Immature natural killer cell (primary cell): ENCODE data around the gene SENP1. TPM values are rescaled to one million over a fixed set of nuclear protein-coding genes. Genes with fewer than 3 reads are reported as not detected.

Experiments
- DNase-seq, 3 donors: peaks; one replicate each; pipeline ENCODE4 v3.0.0; 2022; ENCODE audit warnings: mixed read lengths in 1 of 3
- H3K27ac Mint-ChIP-seq, 6 donors: one replicate each; pipeline ENCODE4 v1.8.0; 2020; ENCODE audit warnings: mixed read lengths in 6 of 6, mild to moderate bottlenecking in 5 of 6, inconsistent platforms in 4 of 6, moderate library complexity in 3 of 6
- H3K27me3 Mint-ChIP-seq, 3 donors: one replicate each; pipeline ENCODE4 v1.8.0; 2020 to 2021; ENCODE audit warnings: low read depth in 3 of 3, mild to moderate bottlenecking in 3 of 3, mixed read lengths in 3 of 3, moderate library complexity in 3 of 3, inconsistent platforms in 1 of 3
- H3K36me3 Mint-ChIP-seq, 3 donors: one replicate each; pipeline ENCODE4 v1.8.0; 2020; ENCODE audit warnings: mixed read lengths in 3 of 3, inconsistent platforms in 2 of 3, mild to moderate bottlenecking in 2 of 3
- H3K4me1 Mint-ChIP-seq, 2 donors: one replicate each; pipeline ENCODE4 v1.8.0; 2020; ENCODE audit warnings: inconsistent platforms in 2 of 2, mild to moderate bottlenecking in 2 of 2, mixed read lengths in 2 of 2, moderate library complexity in 1 of 2
- H3K4me3 Mint-ChIP-seq, 5 donors: one replicate each; pipeline ENCODE4 v1.8.0; 2020; ENCODE audit warnings: mild to moderate bottlenecking in 5 of 5, mixed read lengths in 5 of 5, inconsistent platforms in 3 of 5, moderate library complexity in 3 of 5
- H3K9me3 Mint-ChIP-seq, 6 donors: one replicate each; pipeline ENCODE4 v1.8.0; 2020; ENCODE audit warnings: mild to moderate bottlenecking in 6 of 6, mixed read lengths in 6 of 6, inconsistent platforms in 4 of 6, moderate library complexity in 3 of 6
- polyA plus RNA-seq, 3 donors: library from polyadenylated mRNA; unstranded; fragments of 300-500 nt; fragmentation: Illumina TruSeq; gene quantifications; one replicate each; pipeline ENCODE4 v1.2.3, GENCODE V29; 2021

Gene SENP1
- polyA plus RNA-seq, 3 donors from 2014 or later = 4.0 to 14.6 (median 8.5) TPM

DNA sequence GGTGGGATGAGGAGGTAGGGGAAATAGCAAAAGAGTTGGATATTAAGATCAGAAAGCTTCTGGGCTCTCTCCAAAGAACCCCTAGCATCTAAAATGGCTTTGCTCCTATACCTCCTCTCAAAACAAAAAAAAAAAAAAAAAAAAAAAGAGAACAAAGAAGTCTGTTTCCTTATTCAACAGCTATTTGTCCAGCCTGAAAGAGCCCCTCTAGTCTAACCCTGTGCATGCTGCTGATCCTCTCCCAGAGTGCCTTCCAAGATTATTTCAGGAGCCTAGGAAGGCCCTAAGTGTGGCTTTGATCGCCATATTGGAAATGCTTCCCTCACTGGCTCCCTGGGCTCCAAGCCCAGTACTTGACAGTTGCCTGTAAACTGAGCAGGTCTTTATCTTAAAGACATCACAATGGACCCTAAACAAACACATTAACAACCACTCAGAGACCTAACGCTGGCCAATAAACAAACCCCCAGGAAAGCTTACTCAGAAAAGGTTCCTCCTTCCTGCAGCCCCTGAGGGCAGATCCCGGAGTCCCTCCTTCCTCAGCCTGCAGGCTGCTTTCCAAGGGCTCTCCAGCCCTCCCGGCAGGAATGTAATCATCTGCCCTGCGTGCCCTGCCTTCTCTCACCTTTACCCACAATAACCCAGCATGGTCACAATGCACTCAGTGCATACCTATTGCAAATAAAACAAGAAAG is 84.2 kb downstream of the SENP1 start:
- H3K4me1 Mint-ChIP-seq = no peaks in the 10 kb centered on the region
- H3K4me3 Mint-ChIP-seq = no peak overlapping the region
- no peaks in the 10 kb centered on the region for H3K9me3 Mint-ChIP-seq
- DNase-seq = no peak
- H3K27me3 Mint-ChIP-seq = peaks cover 8 to 11% (median 11%) of the 10 kb centered on the region in 3 donors
- no peaks in the 10 kb centered on the region for H3K36me3 Mint-ChIP-seq
- H3K27ac Mint-ChIP-seq = no peak overlapping the region

DNA sequence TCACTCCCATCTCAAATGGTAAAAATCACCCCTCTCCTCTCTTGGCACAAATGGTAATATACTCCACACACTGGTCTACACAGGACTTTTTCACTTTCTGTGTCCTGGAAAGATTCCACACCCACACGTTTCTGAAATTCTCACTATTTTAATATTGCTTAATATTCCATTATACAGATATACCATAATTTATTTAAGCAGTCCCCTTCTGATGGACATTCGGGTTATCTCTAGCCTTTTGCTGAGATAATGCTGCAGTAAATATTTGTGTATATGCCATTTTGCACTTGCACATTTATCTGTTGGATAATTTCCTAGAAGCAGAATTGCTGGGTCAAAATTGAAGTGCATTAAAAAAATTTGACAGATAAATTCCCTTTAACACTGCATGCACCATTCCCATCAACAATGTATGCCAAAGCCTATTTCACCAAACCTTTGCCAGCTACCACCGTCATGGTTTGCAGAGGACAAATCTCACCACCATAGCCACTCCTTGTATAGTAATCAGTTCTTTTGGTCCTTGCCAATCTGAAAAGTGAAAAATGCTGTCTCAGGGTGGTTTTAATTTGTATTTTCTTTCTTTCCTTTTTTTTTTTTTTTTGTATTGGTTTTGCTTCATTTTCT is 86.1 kb downstream of the SENP1 start:
- H3K4me3 Mint-ChIP-seq = no peak overlapping the region
- DNase-seq = no peak
- peaks cover 9 to 10% (median 9%) of the 10 kb centered on the region in 3 donors for H3K27me3 Mint-ChIP-seq
- no peaks in the 10 kb centered on the region for H3K4me1 Mint-ChIP-seq
- no peaks in the 10 kb centered on the region for H3K36me3 Mint-ChIP-seq
- H3K27ac Mint-ChIP-seq = no peak overlapping the region
- H3K9me3 Mint-ChIP-seq = no peaks in the 10 kb centered on the region

DNA sequence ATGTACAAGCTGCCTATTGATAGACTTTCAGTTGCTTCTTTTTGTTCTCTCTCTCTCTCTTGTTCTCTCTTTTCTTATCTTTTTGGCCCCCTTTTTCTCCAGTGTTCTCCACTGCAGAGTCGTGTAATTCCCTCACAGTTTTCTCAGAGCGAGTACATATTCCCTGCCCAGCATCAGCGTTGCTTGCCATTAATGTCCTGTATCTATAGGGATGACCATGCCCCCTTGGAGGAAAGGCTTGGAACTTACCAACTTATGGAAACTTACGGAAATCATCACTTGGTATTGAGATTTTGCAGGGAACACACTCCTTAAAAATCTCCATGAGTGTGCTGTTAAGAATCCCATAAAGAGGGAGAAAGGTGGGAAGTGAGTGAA is 87.3 kb downstream of the SENP1 start:
- no peaks in the 10 kb centered on the region for H3K9me3 Mint-ChIP-seq
- DNase-seq = no peak
- no peak overlapping the region for H3K27ac Mint-ChIP-seq
- H3K4me1 Mint-ChIP-seq = no peaks in the 10 kb centered on the region
- no peak overlapping the region for H3K4me3 Mint-ChIP-seq
- H3K36me3 Mint-ChIP-seq = no peaks in the 10 kb centered on the region
- peaks cover 9 to 10% (median 9%) of the 10 kb centered on the region in 3 donors for H3K27me3 Mint-ChIP-seq

DNA sequence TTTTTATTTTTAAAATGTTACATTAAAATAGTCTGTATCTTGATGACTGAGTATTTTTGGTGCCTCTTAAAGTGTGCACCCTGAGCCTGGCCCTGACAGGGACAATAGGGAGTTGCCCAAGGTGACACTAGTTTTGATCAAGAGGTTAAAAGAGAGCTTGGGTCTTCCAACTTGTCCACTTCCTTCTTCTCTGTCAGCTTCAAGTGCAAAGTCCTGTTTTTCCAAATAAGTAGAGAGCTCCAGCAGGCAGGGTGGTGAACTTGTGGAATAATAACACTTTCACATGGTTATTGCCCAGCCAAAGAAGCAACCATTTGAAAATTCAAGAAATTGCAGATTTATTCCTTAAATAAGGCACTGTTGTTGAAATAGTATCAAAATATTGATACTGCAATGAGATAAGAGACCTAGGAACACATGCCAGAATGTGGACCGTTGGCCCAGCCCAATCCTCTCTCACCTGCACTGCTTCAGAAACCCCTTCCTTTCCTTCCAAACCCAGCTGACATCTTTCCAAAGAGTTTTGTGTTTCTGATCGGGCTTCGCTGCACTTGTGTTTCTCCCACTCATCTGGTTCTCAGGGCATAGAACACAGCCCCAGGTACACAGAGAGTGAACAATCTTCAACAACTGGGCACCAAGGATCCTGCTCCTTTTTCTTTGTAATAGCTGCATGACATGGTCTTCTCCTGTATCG is 87.8 kb downstream of the SENP1 start:
- H3K27ac Mint-ChIP-seq = no peak overlapping the region
- no peaks in the 10 kb centered on the region for H3K4me1 Mint-ChIP-seq
- H3K4me3 Mint-ChIP-seq = no peak overlapping the region
- H3K9me3 Mint-ChIP-seq = no peaks in the 10 kb centered on the region
- no peaks in the 10 kb centered on the region for H3K36me3 Mint-ChIP-seq
- no peak for DNase-seq
- peaks cover 9 to 10% (median 9%) of the 10 kb centered on the region in 3 donors for H3K27me3 Mint-ChIP-seq

DNA sequence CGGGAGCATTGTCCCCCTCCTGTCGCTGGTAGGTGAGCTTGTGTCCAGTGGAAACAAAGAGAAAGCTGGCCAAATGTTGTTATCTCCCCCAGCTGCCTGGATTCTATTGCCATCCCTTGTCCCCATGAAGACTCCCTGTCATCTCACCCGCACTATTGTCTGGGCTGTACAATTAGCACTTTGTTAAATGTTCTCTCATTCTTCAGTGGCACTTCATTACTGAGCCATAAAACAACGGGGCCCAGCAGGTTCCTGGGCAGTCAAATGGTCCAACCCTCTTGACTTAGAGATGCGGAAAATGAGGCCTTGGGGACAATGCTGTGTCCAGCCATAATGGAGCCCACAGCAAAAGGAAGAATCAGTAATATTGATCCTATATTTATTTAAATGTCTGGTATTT is 88.4 kb downstream of the SENP1 start:
- no peaks in the 10 kb centered on the region for H3K36me3 Mint-ChIP-seq
- peaks cover 6 to 13% (median 7%) of the 10 kb centered on the region in 3 donors for H3K27me3 Mint-ChIP-seq
- DNase-seq = no peak
- H3K4me3 Mint-ChIP-seq = no peak overlapping the region
- no peak overlapping the region for H3K27ac Mint-ChIP-seq
- no peaks in the 10 kb centered on the region for H3K4me1 Mint-ChIP-seq
- no peaks in the 10 kb centered on the region for H3K9me3 Mint-ChIP-seq

DNA sequence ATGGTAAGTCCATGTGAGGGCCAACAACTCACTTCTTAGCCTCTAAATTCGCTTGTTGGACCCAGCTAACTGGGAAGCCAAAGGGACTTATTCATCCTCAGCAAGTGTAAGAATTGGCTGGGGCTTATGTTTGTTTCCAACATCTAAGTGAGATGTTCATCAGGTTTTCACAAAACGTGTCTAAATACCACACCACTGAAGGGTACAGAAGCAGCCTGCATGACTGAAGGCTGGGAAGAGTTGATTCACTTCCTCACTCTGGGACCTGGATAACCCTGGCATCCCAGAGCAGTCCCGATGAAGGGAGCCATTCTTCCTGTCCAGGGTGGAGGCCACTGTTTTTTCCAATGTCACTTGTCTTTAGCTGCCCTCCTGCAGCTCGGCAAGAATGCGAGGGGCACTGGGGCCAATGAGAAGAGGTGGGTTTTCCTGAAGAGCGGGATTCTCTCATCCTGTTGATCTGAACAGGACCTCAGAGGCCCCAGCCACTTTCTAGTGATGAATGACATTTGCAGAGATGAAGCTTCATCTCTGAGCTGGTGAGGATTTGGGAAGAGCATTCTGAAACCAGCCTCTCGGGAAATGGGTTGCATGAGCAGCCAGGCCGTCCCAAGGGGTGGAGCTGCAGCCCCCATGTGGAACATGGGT is 89.4 kb downstream of the SENP1 start:
- H3K27me3 Mint-ChIP-seq = peaks cover 3 to 12% (median 6%) of the 10 kb centered on the region in 3 donors
- H3K9me3 Mint-ChIP-seq = no peaks in the 10 kb centered on the region
- no peak for DNase-seq
- H3K27ac Mint-ChIP-seq = no peak overlapping the region
- H3K36me3 Mint-ChIP-seq = no peaks in the 10 kb centered on the region
- H3K4me1 Mint-ChIP-seq = no peaks in the 10 kb centered on the region
- no peak overlapping the region for H3K4me3 Mint-ChIP-seq

DNA sequence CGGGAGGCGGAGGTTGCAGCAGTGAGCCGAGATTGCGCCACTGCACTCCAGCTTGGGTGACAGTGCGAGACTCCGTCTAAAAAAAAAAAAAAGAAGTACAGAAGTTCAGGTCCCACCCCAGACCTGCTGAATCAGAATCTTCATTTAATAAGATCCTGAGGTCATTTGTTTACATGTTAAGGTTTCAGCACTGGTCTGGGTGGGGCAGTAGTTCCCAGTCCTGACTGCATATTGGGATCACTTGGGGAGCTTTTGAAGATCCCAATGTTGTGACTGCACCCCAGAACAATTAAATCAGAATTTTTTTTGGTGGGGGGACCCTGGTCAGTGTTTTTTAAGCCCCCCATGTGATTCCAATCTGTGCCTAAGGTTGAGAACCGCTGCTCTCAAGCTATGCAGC is 89.9 kb downstream of the SENP1 start:
- peaks cover 2 to 16% (median 4%) of the 10 kb centered on the region in 3 donors for H3K27me3 Mint-ChIP-seq
- H3K4me1 Mint-ChIP-seq = no peaks in the 10 kb centered on the region
- no peak for DNase-seq
- H3K36me3 Mint-ChIP-seq = no peaks in the 10 kb centered on the region
- no peaks in the 10 kb centered on the region for H3K9me3 Mint-ChIP-seq
- H3K4me3 Mint-ChIP-seq = no peak overlapping the region
- no peak overlapping the region for H3K27ac Mint-ChIP-seq

DNA sequence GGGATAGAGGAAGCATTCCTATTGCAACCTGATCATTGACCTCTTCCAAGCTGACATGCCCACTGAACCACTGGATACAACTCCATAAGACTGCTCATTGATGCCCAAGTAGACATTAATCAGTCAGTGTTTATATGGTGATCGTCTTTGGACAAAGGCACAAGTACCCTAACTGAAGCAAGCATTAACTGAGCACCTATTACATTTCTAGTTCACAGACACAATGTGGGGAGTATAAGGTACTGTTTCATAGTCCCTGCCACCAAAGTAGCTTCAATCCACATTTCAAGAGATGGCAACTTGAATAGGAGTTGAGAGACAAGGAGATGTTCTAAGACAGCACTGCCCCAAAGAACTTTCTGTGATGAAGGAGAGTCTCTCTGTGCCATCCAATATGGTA is 90.8 kb downstream of the SENP1 start:
- H3K4me1 Mint-ChIP-seq = no peaks in the 10 kb centered on the region
- H3K27ac Mint-ChIP-seq = no peak overlapping the region
- peaks cover 2 to 17% (median 3%) of the 10 kb centered on the region in 3 donors for H3K27me3 Mint-ChIP-seq
- H3K9me3 Mint-ChIP-seq = no peaks in the 10 kb centered on the region
- H3K4me3 Mint-ChIP-seq = no peak overlapping the region
- no peak for DNase-seq
- no peaks in the 10 kb centered on the region for H3K36me3 Mint-ChIP-seq

DNA sequence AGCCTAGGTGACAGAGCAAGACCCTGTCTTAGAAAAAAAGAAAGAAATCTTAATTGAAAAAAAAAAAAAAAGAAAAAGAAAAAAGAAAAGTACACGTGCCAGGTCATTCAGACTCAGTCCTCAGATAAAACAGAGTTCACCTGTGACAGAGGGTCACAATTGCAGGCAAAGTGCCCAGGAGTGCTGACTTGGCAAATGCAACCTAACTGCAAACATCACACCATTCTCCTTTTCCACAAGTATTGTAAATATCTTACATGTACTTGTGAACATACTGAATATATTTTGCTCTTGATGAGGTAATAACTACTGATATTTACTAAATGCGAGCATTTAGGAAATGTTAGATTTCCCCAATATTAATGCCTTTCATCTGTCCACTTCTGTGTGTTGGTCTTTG is 92.6 kb downstream of the SENP1 start:
- no peaks in the 10 kb centered on the region for H3K36me3 Mint-ChIP-seq
- no peak for DNase-seq
- H3K27me3 Mint-ChIP-seq = peaks cover 2 to 14% (median 5%) of the 10 kb centered on the region in 3 donors
- H3K4me1 Mint-ChIP-seq = no peaks in the 10 kb centered on the region
- no peaks in the 10 kb centered on the region for H3K9me3 Mint-ChIP-seq
- no peak overlapping the region for H3K4me3 Mint-ChIP-seq
- H3K27ac Mint-ChIP-seq = no peak overlapping the region

DNA sequence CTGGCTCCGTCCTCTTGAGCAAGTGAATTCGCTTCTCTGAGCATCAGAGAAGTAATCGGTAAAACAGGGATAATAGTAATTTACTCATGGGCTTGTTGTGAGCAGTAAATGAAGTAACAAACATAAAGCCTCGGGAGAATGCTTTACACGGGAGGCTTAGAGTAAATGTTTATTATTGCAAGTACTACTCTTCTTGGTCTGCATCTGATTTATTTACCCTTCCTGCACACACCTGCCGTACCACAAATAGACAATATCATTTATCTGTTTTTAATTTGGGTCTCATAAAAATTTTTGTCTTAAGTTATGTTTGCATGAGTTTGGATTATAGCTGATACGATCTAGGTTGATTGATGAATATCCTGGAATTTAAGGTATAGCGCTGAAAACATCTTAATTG is 93.8 kb downstream of the SENP1 start:
- Mint-ChIP-seq H3K36me3 (no peaks in the 10 kb centered on the region), H3K4me3 (no peak overlapping the region), H3K27ac (no peak overlapping the region), H3K9me3 (no peaks in the 10 kb centered on the region), H3K4me1 (no peaks in the 10 kb centered on the region), H3K27me3 (peaks cover 6 to 17% (median 6%) of the 10 kb centered on the region in 3 donors)
- no peak for DNase-seq

DNA sequence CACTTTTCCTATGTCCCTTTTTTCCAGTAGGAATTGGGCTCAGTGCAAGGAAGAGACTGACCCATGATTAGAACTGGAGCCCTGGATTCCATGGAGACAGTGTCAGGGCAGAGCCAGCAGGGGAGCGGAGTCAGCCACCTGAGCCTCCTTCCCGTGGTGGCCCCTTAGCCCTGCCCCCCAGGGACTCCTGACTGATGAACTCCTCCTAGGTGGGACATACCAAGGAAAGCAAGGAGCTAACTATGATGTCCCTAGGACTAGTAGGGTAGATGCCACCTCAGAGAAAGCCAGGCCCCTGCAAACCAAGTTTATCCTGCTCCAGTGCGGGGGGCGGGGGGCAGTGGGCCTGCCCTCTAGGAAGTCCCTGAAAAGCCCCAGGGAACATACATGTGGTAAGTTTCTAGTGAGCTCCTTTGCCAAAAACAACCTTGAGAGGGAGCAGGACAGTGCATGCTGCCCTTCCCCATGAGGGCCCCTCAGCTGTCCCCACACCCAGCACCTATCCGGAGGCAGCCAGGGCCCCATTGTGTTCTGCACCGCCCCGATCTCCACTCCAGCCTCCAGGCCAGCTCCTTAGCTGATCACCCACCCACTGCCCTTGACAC is 95.4 kb downstream of the SENP1 start:
- Mint-ChIP-seq H3K4me3 (no peak overlapping the region), H3K9me3 (no peaks in the 10 kb centered on the region), H3K4me1 (peaks cover under 1 to 3% of the 10 kb centered on the region in 2 donors), H3K27me3 (peaks cover 9 to 27% (median 15%) of the 10 kb centered on the region in 3 donors), H3K27ac (no peak overlapping the region), H3K36me3 (no peaks in the 10 kb centered on the region)
- no peak for DNase-seq

DNA sequence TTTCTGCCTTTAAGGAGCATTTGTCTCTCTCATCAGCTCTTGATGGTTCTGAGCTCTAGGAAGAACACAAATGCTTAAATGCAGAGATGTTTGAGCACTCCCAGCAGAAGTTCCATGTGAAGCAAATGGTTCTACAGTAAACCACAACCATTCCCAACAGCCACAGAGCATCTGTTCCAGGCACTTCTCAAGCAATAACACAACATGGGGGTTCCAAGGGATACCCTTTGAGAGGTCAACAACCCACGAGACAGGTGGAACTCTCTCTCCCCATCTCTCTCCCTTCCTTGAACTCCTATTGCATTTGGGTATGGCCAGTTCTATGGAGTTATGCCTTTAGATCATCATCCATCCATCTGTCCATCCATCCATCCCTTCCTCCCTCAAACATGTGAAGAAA is 96.4 kb downstream of the SENP1 start:
- DNase-seq = no peak
- Mint-ChIP-seq H3K27me3 (peaks cover 10 to 28% (median 16%) of the 10 kb centered on the region in 3 donors), H3K27ac (no peak overlapping the region), H3K4me1 (peaks cover 2 to 6% of the 10 kb centered on the region in 2 donors), H3K9me3 (no peaks in the 10 kb centered on the region), H3K36me3 (no peaks in the 10 kb centered on the region), H3K4me3 (no peak overlapping the region)

DNA sequence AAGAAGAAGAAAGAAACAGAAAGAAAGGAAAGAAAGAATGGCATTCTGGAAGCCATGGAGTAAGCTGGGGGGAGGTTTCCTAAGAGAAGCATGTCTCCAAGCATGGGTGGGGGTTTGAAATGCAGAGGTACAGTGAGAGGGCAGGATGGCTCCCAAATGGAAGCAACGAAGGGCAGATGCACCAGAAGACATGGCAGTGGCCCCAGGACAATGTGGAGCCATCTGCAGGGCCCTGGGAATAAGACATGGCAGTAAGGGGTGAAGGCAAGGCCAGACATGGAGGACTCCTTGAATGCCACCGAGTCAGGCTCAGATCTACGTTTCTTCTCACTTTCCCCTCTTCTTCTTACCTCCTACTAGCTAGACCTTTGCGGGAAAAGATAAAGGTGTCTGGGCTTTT is 96.9 kb downstream of the SENP1 start:
- peaks cover 2 to 7% of the 10 kb centered on the region in 2 donors for H3K4me1 Mint-ChIP-seq
- no peaks in the 10 kb centered on the region for H3K36me3 Mint-ChIP-seq
- no peak overlapping the region for H3K27ac Mint-ChIP-seq
- H3K27me3 Mint-ChIP-seq = peaks cover 12 to 29% (median 16%) of the 10 kb centered on the region in 3 donors
- no peak overlapping the region for H3K4me3 Mint-ChIP-seq
- no peak for DNase-seq
- no peaks in the 10 kb centered on the region for H3K9me3 Mint-ChIP-seq

DNA sequence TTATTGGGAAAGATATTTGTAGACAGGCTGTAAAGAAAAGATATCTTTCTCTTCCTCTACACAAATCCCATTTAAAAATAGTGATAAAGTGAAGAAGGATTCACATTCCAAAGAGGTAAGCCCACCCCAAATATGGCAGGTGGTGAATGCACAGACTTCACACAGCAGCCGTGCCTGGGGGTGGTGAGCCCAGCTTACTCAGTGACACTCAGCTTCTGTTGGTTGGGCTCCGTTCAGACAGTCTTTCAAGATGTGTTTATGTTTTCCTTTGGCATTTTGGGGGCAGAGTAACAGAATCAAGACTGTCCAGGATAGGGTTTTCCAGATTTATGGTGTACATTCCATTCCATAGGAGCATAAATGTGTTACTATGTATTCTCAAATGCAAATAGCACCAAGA is 97.5 kb downstream of the SENP1 start:
- no peak for DNase-seq
- H3K36me3 Mint-ChIP-seq = no peaks in the 10 kb centered on the region
- no peak overlapping the region for H3K4me3 Mint-ChIP-seq
- H3K9me3 Mint-ChIP-seq = no peaks in the 10 kb centered on the region
- peaks cover 15 to 35% (median 16%) of the 10 kb centered on the region in 3 donors for H3K27me3 Mint-ChIP-seq
- H3K4me1 Mint-ChIP-seq = peaks cover 8 to 13% of the 10 kb centered on the region in 2 donors
- H3K27ac Mint-ChIP-seq = no peak overlapping the region
